NK-92 treated with Interleukin-12 subunit alpha and Interleukin-12 subunit beta, amount 100 ng/mL, for 24 hours (cell line): ENCODE measurements around the gene PPP5C.
"Not testable (repeated sequence)": the region's sequence is repeated elsewhere in the genome, so short reads cannot be mapped to it uniquely, and the experiment has no call there.

ENCODE experiments used
- DNase-seq: peaks from one replicate; lab custom pipeline; 2025; lab: John Stamatoyannopoulos, UW

The PPP5C gene

GRCh38 chr19:46366620-46367292 lies 19.9 kb downstream of the PPP5C start:
- DNase-seq = no peak

DNA sequence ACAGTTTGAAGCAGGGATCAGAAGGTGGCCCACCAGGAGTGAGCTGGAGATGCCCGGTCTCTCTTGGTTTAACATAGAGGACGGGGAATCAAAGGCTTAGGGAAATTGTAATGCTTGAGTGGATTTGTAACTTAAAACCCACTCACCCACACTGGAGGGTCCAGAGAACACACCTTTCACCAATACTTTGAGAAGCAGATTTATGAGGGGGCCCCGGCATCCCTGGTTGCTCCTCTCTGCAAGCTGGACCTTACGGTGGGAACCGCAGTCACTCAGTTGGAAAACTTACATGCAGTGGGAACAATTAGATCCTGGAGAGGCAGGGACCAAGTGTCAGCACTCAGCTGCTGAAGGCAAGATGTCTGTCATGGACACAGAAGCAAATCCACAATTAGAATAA lies 20.5 kb downstream of the PPP5C start:
- DNase-seq = no peak

DNA sequence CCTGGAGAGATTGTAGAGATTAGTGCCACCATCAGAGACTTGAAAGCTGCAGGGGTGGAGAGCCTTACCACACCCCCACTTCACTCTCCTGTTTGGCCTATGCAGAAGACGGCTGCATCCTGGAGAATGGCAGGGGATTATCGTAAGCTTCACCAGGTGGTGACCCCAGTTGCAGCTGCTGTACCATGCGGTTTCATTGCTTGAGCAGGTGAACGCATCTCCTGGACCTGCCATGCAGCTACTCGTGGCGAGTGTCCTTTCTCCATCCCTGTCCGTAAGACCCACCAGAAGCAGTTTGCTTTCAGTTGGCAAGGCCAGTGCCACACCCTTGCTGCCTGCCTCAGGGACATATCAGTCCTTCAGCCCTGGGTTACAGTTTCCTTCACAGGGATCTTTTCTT lies 21.2 kb downstream of the PPP5C start:
- no peak for DNase-seq

DNA sequence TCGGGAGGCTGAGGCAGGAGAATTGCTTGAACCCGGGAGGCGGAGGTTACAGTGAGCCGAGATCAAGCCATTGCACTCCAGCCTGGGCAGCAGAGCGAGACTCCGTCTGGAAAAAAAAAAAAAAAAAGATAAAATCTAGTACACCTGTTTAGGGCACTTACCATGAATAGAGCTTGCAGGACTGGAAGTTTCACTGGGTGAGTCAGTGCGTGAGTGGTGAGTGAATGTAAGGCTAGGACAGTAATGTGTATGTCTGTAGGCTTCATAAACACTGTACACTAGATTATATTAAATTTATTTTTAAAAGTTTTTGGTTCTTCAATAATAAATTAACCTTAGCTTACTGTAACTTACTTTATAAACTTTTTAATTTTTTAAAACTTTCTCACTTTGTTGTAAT lies 22.9 kb downstream of the PPP5C start:
- DNase-seq = no peak

- no peak for DNase-seq
Measured at GRCh38 chr19:46371371-46371901, 24.5 kb downstream of the PPP5C start.

- DNase-seq = no peak
Measured at GRCh38 chr19:46372901-46373490, 26.1 kb downstream of the PPP5C start.

- no peak for DNase-seq
Measured at GRCh38 chr19:46373491-46374359, 26.8 kb downstream of the PPP5C start.

DNA sequence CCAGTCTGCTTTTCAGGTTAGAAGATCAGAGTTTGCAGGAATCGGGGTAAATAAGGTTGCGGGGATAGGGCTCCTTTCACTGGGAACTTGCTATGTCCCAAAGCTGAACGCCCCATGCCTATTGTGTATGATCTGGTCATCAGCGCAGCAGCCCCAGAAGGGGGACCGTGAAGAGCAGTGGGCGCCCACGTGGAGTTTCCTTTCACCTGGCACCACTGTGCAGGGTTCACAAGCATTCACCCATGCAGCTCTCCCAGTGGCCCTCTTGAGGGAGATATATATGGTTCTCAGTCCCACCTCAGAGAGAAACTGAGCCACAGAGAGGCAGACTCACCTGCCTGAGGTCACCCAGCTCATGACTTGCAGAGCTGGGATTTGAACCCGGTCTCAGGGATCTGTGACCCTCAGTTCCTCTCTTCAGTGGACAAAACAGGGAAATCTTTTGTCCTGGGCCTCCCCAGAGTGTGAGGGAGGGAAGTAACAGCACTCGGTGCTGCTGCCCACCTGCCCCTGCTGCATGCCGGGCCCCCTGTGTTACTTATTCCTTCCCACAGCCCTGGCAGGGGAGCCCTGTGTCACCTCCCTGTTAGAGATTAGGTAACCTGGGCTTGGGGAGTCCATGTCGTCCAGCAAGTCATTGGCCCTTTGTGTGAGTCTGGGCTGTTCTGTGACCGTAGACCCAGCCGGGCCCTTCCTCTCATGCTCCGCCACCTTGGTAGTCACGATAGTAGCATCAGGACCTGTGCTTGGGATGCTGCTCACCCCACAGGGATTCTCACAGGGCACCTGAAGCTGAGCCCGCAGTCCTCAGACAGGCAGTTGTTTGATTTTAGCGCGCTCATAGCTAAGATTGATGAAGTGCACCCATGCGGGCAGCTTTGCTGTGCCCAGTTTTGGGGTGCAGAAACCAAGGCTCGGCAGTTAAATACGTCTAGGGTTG lies 27.9 kb downstream of the PPP5C start:
- DNase-seq = no peak

DNA sequence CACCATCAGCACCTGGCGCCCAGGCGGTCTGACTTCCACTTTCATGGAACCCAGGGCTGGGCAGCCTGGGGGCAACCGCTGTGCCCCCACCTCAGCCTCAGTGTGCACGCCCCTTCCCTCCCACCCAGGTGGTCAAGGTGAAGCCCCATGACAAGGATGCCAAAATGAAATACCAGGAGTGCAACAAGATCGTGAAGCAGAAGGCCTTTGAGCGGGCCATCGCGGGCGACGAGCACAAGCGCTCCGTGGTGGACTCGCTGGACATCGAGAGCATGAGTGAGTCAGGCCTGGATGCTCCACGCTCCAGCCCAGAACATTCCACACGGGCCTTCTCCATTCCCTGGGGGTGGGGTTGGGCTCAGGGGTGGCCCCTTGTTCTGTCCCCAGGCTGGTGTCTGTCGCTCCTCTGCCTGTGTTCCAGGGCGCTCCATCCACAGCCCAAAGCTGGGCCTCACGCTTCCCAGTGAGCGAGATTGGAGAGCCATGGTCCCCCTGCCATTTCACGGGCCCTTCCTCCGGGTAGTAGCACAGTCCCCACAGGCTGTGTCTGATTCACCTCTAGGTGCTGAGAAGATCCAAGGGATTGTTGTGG lies 28.7 kb downstream of the PPP5C start:
- not testable (repeated sequence) for DNase-seq

DNA sequence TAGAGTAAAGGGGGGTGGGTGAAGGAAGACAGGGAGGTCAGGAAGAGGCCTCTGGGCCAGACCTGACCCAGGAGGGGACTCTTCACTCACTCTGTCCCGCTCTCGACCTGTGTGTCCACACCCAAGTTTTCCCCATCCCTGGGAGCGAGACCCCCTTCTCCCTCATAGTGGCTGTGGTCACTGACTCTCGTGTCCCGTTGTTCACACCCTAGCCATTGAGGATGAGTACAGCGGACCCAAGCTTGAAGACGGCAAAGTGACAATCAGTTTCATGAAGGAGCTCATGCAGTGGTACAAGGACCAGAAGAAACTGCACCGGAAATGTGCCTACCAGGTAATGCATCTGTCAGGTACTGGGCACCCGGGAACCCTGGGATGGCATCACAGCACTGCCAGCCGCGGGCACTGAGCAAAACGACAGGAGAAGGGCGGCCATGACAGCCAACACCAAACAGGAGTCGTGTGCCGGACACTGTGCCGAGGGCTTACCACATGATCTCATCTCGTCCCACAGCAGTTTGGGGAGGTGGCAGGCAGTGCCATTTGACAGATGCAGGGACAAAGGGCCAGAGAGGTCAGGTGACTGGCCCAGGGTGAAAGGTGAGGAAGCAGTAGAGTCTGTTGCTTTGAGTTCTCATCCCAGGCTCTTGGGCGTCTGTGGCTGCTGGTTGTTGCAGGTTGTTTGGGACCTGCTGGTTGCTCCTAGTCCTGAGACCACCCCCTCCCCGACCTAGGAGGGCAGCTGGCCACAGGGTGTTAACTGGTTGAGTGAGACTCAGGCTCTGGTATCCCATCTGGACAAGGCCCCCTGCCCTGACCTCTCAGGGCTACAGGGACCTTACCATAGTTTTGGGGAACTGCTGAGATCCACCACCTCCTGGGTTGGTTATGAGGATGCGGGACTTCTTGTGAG lies 29.6 kb downstream of the PPP5C start:
- DNase-seq = no peak

DNA sequence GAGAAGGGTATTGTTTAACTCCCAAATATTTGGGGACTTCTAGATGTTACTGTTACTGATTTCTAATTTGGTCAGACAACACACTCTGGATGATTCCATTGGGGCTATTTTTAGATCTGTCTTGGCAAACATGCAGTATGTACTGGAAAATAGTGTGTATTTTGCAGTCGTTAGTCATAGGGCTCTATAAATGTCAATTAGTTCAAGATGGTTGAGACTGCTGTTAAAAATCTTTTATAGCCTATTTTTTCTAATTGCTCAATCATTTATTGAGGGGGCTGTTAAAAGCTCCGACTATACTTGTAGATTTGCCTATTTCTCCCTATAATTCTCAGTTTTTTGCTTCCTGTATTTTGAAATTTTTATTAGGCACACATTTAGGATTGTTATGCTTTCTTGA lies 31.4 kb downstream of the PPP5C start:
- DNase-seq = no peak

- no peak for DNase-seq
Measured at GRCh38 chr19:46380690-46381089, 33.8 kb downstream of the PPP5C start.

- DNase-seq = no peak
Measured at GRCh38 chr19:46381346-46381745, 34.5 kb downstream of the PPP5C start.

DNA sequence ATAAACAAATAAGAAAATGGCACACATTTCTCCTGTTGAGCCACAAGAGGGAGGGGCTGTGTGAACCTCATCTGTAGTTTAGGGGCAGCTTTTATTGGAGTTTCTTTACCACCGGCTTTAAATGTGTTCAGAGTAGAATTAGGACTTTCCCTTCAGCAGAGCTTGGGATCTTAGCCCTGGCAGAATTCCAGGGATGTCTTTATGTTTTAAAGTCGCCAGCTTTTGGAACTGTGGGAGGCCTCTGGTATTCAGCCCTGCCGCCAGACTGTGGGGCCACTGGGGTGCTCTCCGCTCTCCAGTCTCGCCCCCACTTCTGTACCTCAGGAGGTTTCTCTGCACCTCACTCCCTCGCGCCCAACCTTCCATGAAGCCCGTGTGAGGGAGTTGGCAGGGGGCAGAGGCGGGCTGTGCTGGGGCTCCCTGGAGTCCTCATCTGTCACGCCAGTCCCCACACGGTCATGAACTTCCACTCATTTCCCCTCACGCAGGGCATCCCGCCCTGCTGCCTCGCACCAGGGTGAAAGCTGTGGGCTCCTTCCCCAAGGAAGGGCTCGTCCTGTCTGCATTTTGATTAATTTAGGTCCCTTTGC lies 35.0 kb downstream of the PPP5C start:
- DNase-seq = no peak

GRCh38 chr19:46383171-46383815 lies 36.4 kb downstream of the PPP5C start:
- DNase-seq = no peak

GRCh38 chr19:46383846-46384245 lies 37.0 kb downstream of the PPP5C start:
- DNase-seq = no peak

DNA sequence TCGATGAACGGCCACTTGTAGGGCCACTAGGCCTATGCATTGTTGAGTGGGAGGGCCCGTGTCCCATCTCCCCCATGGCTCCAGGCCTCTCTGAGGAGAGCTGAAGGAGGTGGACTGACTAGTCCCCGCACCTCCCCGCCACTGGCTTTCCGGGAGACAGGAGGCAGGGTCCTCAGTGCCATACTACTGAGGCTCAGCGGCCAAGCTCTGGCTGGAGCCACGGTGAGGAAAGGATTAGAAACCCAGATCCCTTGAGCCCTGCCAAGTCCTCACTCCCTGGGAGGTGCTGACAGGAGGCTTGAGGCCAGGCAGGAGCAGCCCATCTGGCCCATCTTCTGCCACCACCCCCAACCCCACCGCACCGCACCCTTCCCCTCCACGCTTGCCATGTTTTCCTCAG lies 37.5 kb downstream of the PPP5C start:
- no peak for DNase-seq

DNA sequence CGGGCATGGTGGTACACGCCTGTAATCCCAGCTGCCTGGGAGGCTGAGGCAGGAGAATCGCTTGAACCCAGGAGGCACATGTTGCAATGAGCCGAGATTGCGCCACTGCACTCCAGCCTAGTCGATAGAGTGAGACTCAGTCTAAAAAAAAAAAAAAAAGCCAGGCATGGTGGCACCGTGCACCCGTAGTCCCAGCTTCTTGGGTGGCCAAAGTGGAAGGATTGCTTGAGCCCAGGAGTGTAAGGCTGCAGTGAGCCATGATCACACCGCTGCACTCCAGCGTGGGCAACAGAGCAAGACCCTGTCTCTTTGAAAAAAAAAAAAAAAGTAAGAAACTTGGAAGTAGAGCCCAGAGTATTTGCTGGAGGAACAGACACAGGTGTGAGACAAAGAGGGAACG lies 38.7 kb downstream of the PPP5C start:
- DNase-seq = no peak

- DNase-seq = no peak
Measured at GRCh38 chr19:46386151-46386550, 39.3 kb downstream of the PPP5C start.
